Right kidney (tissue), 1 donor: ENCODE results near the gene CNTN1.

ENCODE experiments used
- DNase-seq: peaks from one replicate; pipeline ENCODE4 v3.0.0-alpha.2; 2016

The CNTN1 gene

DNA sequence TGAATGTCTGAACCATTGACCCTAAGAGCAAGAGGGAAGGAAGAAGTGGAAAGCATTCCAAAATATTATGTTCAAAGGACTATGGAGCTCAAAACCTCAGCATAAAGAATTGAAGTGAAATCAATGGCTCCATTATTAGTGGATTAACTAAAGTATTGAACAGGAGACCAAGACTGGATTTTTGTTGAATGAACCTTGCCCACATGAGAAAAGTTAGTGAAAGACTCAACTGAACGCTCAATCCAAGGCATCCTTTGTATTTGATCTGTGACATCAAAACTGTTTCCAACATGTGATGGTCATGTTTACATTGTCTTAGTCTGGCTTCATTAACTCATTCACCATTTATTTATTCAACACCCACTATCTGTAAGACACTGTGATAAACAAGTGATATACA, 161.0 kb downstream of the CNTN1 start:
- no peak for DNase-seq

DNA sequence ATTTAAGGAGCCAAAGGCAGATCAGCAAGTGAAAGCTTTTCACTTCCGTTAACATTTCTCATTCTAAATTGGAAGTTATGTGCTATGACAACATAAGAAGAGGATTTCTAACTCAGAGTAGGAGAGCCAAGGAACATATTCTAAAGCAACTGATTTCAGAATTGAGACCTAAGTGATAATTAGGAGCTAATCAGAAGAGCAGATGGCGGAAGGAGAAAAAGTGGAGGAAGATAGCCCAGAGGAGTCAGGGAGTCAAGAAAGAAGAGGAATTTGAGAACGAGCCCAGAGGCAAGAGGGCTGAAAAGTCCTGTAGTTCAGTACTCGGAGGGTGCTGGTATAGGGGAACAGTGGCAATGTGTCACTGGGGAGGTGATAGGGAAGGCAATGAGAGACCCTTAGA, 162.4 kb downstream of the CNTN1 start:
- DNase-seq: no peak

DNA sequence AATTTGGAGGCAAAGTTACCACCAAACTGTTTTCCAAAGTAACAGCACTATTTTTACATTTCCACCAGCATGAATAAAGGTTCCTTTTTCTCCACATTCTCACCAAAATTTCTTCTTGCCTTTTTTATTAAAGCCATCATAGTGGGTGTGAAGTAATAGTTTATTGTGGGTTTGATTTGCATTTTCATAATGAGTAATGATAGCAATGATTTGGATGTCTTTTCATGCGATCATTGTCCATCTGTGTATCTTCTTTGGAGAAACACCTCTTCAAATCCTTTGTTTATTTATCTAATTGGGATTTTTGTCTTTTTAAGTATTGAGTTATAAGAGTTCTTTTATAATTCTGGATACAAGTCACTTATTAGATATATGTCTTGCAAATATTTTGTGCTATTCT, 172.7 kb downstream of the CNTN1 start:
- no peak for DNase-seq

DNA sequence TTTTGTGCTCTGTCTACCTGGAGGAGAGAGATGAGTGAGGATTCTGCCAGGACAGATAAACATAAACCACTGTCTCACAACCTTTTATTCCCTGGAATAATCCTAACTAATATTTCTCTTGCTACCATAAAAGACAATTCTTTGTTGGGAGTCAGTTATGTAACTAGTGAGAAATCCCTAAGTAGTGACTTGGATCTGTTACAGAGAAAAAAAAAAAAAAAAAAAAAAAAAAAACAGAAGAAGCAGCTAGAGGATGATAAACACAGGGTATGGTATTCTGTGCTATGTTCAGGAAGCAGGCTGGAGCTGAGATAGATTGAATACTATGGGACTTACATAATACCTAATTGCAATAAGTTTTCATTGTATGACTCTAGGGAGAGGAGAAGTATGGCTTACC, 178.7 kb downstream of the CNTN1 start:
- DNase-seq: no peak

DNA sequence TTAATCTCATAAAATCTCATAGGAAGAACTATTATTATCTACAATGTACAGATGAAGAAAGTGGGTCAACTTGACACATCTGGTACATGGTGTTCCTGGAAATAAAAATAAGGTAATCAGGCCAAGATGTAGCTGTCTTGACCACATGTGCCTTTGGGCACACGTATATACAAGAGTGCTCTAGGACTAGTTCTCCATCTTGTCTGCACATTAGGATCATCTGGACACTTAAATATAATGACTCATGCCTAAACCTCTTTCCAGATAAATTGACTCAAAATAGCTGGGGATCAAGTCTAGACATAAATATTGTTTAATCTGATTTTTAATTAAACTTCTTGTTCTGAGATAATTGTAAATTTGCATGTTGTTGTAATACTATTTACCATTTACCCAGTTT, 182.6 kb downstream of the CNTN1 start:
- DNase-seq: no peak

DNA sequence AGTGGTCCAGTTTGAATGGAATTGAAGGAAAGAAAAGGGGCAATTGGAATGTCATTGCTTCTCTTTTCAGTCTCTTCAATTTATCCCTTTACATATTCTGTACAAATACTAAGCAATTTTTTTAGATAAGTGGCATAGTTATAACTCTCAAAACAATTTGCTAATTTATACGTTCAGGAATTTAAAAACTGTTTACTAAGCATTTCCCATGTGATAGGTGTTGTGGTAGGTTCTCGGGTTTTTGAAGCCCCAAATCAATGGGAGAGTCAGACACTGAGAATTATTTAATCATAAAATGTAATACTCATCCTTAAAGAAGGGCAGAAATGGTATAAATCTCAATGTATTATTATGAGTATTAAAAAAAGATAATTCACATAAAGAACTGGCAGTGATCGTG, 197.1 kb downstream of the CNTN1 start:
- DNase-seq: no peak

DNA sequence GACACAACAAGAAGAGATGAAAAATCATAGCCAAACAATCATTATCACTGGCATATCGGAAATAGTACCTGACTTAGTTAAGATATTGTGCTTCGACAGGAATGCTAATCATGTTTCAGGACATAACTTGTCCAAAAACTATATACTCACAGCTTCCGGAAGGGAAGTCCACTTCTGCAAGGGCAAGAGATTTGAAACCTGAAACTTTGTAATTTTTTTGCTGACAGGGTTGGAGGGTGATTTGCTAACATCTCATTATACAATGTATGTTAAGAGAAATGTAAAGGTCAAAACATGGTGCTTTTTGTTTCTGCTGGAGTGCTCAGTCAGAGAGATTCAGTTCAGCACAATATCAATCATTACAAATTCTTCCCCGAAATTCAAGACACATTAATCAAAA, 200.3 kb downstream of the CNTN1 start:
- DNase-seq: no peak

DNA sequence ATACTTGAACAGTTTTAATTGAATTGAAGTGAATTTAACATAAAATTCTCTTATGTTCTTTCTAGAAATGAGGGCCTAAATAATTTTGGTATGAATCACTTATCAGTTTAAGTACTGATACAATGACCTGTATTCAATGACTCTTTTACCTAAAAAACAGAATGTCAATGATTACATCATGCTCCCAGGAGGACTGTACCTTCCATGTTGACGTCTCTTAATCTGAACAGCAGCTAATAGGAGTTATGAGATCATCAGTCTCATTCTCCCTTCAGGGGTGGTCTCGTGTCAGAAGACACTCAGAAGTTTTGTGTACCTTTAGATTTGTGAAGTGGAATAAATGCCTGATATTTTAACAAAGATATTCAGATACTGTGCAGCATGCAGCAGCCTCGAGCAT, 206.3 kb downstream of the CNTN1 start:
- DNase-seq: no peak

DNA sequence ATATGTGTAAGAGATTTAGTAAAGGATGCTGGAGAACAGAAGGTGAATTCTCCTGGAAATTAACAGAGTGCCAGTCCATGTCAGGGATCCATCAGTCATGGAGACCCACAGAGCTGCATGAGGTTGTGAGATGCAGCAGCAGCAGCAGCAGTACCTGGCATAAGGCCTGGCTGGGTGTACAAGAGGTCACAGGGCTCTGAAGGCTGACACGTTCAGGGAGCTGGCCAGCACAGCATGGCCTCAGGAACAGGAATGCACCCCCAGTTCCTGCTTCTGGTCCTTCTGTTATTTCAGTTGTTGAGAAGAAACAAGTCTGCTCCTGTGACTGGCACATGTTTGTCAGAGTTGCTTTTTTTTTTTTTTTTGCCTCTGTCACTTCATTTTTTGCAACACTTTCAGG, 210.8 kb downstream of the CNTN1 start:
- no peak for DNase-seq

DNA sequence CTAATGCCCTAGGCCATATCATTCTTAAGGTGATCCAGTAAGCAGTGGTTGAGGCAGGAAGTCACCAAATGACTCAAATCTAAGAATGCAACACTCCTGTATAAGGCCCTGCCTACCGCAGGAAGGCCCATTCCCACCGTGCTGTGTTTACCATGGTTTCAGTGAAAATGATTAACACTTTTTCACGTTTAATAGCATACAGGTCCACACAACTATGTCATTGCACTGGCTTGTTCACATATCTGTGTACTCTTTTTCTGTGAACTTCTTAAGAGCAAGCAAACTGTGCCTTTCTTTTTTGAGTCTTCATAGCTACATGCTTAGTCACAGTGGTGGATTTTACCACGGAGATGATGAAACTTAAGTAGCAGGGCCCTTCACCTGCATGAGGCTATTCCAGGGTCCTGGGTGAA, 214.9 kb downstream of the CNTN1 start:
- DNase-seq: no peak

DNA sequence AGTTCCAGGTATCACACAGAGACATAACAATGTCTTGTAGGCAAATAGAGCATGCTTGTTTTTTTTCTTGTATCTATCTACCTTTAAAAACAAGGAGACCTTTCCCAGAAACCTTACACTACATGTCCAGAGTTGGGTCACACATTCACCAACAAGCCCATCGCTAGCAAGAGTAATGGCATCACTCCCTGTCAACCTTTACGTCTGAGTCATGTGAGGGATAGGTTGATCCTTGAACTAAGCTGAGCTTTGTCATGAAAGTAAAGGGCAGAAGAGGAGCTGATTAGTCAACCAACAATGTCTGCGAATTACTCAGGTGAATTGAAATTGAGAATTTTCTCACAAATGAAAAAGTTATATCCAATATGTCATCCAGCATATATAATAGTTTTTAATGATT, 219.4 kb downstream of the CNTN1 start:
- DNase-seq: no peak

DNA sequence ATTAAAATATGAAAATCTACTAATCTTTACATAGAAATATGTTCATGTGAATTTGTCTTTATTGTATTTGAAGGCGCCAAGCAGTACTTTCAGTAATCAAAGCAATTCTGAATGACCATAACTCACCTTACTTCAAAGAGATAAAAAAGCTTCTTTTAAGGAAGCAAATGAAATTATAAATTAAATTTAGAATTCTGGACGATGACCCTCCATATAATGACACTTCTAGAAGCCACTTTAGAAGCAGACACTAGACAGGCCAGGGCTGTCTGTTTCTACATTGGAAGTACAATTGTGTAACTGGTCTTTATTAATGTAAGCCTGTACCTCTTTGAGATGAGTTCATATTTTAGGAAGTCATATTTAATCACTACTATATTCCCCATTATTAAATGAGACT, 222.9 kb downstream of the CNTN1 start:
- no peak for DNase-seq

DNA sequence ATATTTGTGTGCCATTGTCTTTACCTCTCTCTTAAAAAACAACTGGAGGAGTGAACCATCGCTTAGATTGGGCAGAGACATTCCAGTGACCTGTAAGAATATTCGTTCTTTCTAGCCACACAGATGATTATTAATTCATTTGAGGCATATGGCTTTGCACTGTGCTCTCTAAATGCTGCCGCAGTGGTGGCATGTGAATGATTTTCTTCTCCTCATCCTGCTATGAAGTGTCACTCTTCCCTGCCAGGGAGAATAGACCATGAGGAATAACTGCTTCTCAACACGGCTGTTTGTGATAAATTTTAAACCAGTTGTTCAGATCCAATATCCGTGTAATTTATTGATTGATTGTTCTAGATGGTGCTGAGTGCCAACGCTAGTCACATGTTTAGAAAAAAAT, 225.3 kb downstream of the CNTN1 start:
- DNase-seq: no peak

DNA sequence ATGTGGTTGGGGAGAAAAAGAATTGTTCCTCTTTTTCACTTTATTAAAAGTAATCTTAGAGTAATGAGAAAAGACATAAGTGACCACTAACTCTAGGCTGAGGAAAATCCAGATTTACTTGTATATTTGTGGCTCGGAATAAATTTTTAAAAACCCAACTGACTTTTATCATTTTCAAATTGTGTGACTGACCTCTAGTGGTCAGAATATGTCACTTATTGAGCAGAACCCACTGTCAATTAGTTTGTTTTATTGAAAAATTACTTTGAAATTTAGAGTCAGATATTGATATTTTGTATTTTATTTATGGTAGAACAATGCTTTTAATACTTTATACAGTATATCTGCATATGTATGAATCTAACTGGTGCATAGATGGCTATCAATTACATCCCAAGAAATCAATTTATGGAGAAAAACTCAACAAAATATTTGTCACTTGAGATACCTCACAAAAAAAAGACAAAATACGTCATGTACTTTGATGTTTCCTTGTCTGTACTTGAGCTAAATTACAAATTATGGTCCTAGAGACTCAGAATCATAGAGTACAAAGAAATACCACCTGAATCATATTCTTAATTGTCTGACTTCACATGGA, 229.4 kb downstream of the CNTN1 start:
- DNase-seq: no peak

DNA sequence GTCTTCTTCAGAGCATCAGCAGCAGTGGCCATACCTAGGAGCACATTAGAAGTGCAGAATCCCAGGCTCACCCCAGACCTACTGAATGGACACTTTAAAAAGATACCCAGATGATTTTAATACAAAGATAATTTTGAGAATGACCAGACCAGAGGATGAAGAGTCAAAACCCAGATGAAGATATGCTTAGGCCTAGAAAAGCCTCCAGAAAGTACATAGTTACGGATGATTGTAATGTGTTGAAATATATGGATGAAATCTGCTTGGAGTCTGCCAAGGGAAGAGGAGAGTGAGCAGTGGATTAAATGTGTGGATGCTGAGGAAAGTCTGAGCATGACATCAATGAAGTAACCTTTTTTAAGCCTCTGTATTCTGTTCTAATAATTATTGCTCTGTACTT, 245.7 kb downstream of the CNTN1 start:
- DNase-seq: no peak

DNA sequence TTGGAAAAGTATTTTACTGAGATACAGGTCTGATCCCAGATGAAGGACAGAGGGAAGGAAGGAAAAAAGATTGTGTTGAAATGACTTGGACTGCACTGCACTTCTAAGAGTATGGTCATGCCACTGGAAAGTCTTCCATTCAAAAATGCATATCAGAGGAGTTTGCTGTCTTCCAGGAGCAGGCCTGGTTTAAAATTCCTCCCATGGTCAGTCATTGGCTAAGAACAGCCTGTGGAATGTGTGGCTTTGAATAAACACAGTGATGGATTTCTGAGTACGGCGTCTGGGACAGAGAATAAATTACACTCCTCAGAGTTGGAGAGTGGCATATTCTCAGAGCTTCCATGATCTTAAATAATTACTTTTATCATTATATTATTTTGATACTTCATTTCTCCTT, 250.1 kb downstream of the CNTN1 start:
- DNase-seq: no peak

DNA sequence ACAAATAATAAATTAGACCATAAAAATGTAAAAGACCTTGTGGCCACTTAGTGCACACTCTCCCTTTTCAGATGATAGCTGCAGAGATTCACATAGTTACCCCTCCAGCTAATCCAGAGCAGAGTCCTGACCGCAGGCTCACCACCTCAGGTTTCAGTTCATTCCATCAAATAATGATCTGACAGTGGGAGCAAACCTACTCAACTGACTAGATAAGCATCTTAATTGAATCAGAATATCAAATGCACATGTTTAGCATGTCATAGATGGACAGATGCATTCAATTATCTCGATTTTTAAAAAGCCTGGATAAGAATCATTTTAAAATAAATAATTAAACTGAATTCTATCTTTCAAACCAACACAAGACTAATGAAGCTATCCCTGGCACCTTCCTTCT, 253.5 kb downstream of the CNTN1 start:
- DNase-seq: no peak

DNA sequence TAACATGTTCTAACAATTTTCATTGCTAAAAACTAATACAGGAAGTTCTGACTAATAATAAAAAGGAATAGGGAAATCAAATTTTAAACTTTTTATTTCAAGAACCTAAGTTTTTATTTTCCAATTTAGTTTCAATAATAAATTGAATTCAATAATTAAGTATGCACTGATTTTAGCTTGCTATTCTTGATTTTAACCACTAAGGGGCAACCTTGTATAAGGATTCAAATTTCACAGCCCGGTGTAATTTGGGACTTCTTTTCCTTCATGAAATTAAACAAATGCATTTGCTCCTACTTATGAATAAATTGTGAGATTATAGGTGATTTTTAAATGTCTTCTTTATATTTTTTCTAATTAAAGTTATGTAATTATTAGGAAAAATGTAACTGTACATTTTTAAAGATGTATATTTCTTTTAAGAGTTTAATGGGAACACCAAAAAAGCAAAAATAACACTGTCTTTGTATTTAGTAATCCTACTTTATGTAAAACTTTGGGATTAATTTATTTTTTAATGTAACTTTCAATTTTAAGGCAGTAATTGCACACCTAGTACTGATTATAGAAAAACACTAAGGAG, 254.5 kb downstream of the CNTN1 start:
- no peak for DNase-seq

DNA sequence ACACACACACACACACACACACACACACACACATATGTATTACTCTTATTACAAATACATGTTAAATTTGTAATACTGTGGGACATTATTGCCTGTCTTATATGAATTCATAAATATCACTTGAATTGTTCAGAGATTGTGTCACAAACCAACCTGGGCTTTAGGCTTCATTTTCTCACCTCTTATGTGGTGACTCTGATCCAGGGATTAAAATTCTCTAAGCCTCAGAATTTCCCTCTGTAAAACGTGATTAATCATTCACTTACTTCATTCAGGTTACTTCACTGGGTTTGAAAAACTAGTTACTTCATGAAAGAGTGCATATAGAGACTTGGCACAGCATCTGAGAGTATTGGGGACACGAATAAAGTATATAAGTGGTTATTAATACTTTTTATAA, 255.6 kb downstream of the CNTN1 start:
- no peak for DNase-seq

DNA sequence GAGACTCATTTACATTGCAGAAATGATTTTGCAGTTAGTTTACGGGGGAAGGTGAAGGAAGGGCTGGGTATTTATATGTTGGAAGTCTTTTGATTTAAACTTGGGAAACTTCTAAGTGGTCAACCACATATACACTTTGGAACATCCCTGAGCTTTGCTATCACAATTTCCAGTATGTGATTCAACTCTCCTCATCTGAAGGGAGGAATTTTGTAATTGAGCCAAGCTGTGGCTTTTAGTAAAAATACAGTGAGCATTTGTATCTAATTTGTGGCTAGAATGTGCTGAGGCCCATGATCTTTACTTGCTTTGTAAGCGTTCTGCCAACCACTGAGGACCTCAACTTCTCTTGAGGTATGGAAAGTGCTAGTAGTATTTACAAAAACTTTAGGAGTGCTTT, 260.8 kb downstream of the CNTN1 start:
- no peak for DNase-seq

DNA sequence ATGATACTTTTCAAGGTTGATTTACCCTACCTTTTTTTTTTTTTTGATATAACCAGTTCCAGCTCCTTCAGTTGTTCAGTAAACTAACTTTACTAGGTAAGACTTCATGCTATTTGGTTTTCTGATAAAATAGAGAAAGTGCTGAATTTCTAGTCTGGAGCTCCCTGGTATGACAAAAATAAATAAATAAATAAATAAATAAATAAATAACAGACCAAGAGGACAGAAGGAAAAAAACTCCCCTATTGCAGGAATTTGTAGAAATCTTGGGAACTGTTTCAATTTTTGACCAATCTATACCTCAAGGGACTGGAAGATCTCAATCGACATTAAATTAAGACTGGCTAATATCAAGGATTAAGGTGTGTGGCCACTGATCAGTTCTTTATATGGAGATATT, 265.2 kb downstream of the CNTN1 start:
- DNase-seq: no peak

DNA sequence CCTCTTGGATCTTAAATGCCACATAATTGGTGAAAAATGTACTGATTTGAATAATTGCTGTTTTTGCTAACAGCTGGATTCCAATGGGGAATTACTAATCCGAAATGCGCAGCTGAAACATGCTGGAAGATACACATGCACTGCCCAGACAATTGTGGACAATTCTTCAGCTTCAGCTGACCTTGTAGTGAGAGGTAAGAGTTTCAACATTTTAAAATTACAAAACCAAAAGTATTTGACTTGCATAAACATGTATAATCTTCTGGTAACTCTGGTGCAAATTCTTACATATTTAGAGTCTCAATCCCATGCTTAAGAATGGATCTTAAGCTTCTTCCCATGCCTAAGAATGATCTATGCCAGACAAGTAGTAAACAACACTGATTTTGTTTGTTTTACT, 266.8 kb downstream of the CNTN1 start:
- DNase-seq: no peak

DNA sequence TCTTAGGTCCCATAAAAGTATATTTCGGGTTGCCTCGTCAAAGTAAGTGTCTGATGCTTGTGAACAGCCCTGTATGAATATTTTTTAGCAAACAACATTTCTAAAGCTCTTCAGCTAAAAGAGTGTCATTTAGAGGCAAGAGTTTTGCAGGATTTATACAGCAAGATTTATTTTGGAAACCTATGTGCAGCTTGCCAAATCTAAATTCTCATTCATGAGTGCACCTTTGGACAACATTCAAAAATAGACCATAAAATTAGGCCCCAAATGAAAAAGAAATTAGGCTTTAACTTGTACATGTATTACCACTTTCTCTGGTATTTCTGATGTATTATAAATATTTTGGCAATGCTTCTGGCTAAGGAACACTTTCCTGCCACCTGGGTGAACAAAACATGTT, 271.5 kb downstream of the CNTN1 start:
- DNase-seq: no peak

DNA sequence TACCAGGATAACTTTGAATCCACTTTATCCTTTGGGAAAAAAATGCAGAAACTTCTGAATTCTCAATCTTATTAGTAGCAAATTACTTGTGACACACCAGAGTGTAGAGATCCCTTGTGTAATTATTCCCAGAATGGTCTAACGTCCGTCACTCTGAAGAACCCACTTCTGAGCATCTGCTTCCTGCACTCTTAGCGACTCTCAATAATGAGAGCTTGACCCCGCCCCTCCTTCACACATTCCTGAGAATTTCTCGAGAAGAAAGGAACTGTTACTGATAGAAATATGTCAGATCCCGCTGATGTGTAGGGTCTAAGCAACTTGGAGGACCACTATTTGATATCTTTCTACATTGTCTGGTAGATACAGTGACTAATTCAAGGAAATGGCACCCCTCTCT, 277.6 kb downstream of the CNTN1 start:
- DNase-seq: no peak

DNA sequence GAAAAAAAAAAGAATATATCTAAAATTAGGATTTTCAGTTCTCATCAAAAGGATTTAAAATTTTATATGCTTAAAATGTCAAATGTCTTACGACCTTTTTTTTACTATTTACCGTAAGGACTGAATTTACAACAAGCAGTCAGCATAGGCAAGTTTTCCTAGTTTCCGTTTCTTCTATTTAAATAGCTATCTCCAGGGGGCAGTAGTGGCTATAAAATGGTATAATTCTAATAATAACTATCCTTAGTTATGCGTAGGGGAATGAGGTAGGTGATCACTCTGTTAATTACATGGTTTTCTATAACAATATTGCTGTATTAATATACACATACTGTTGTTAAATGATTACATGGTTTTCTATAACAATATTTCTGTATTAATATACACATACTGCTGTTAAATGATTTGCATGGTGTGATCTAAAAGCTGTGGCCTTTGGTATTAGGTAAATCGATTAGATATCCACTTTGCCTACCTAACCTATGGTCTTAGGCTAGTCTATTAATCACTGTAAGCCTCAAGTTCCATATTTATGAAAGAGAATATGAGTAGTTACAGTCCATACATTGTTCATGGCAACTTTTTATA, 278.2 kb downstream of the CNTN1 start:
- DNase-seq: no peak
